ENCODE results near the gene TP53I3. TPM values are rescaled to one million over a fixed set of nuclear protein-coding genes. Genes with fewer than 3 reads are reported as not detected.

TP53I3 gene
- total and polyA plus RNA-seq, 2 of the 4 experiments (the other 2 are of a cell fraction): 25.5 to 42.2 TPM

DNA sequence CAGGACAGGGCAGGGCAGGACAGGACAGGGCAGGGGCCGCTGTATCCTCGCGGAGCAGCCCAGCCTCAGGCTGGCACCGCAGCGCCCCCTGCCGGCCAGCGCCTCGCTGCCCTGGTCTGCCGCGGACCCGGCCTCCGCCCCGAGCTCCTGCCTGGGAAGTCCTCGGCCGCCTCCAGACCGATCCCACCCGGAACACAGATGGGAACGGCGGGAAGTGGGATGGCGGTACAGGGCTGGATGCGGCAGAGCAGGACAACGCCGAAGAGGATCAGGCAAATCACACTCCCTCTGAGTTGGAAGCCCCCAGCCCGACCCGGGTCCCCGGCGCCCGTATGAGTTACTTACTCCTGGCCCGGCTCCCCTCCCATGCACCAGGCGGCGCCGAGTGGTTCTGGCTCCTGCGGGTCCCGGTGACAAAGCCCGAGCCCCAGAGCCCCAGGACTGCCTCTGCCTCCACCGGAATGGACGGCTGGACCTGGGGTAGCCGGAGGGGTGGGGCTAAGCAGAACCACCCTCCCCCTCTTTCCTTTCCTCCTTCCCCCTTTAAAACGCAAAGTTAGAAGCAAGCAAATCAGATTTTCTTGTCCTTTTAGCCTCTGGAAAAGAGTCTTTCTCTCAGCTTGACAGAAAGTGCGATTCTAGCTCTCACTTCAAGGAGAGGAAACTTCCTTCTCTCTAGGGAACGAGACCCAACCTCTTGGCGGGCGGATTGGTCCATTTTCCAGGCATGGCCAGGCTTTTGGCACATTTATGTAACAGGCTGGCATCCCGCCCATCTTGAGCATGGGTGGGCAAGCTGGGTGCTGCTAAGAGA, at the start of gene TP53I3 (continued):
- TF ChIP-seq, protein P1, sequence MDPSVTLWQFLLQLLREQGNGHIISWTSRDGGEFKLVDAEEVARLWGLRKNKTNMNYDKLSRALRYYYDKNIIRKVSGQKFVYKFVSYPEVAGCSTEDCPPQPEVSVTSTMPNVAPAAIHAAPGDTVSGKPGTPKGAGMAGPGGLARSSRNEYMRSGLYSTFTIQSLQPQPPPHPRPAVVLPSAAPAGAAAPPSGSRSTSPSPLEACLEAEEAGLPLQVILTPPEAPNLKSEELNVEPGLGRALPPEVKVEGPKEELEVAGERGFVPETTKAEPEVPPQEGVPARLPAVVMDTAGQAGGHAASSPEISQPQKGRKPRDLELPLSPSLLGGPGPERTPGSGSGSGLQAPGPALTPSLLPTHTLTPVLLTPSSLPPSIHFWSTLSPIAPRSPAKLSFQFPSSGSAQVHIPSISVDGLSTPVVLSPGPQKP (IDR thresholded peaks at IDR 0.05; ENCODE audit: borderline replicate concordance, low read depth, low read length): no peak
- no peak for TF ChIP-seq BHLHE40 (IDR thresholded peaks at IDR 0.05; ENCODE audit: low read depth, low read length)
- peak; percentile 79 for TF ChIP-seq RAD21 (IDR thresholded peaks at IDR 0.05; ENCODE audit: low read length)
- no peak for TF ChIP-seq FOS (IDR thresholded peaks at IDR 0.05; ENCODE audit: low read depth, low read length)
- TF ChIP-seq MAFK (IDR thresholded peaks at IDR 0.05; ENCODE audit: low read depth, low read length): no peak
- TF ChIP-seq MAZ (IDR thresholded peaks at IDR 0.05; ENCODE audit: borderline replicate concordance, low read depth, low read length): peak; percentile 38; the same call in 1 of the 2 replicates
